Stimulated activated naive CD8-positive, alpha-beta T cell treated with anti-CD3 and anti-CD28 coated beads, Interleukin-15, amount 100 ng/mL, for 72 hours (primary cell): ENCODE data around the gene MGLL.
"Not testable (repeated sequence)": the region's sequence is repeated elsewhere in the genome, so short reads cannot be mapped to it uniquely, and the experiment has no call there.

Experiments
- ATAC-seq: fragments of 150-1000 bp; cut with Tn5 transposase; 2 replicates; pipeline ENCODE4 v1.10.0; 2021; ENCODE audit warnings: mild to moderate bottlenecking, moderate library complexity
- DNase-seq, 2 donors: peaks; one replicate each; pipeline ENCODE4 v3.0.0; 2021 to 2022
- H3K27ac Mint-ChIP-seq, 2 donors: one replicate each; pipeline ENCODE4 v1.8.0; 2022; ENCODE audit warnings: mild to moderate bottlenecking in 2 of 2, mixed read lengths in 2 of 2, moderate library complexity in 2 of 2
- H3K27me3 Mint-ChIP-seq: one replicate; pipeline ENCODE4 v1.8.0; 2022; ENCODE audit warnings: mixed read lengths
- H3K4me1 Mint-ChIP-seq: one replicate; pipeline ENCODE4 v1.8.0; 2022; ENCODE audit warnings: mild to moderate bottlenecking, mixed read lengths
- H3K4me3 Mint-ChIP-seq, 2 donors: one replicate each; pipeline ENCODE4 v1.8.0; 2022; ENCODE audit warnings: mild to moderate bottlenecking in 2 of 2, mixed read lengths in 2 of 2, moderate library complexity in 1 of 2
- H3K9me3 Mint-ChIP-seq, 2 donors: one replicate each; pipeline ENCODE4 v1.8.0; 2022; ENCODE audit warnings: mixed read lengths in 2 of 2

Gene MGLL

DNA sequence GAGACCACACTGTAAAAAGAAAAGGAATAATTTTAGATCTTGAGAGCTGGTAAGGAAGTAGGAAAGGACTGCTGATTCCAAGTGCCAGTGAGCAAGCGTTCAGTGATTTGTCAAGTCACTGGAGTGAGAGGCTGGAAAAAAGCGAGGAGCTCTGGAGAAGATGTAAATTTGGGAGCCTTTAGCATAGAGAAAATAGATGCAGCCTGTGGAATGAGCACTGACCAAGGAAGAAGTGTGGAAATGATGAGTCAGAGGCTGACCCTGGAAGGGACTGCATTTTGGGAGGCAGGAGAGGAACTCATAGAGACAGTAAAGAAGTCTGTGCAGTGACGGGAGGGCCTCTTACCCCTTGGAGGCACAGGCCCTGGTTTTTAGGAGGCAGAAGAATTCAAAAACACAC is 166.7 kb downstream of the MGLL start:
- no peaks in the 10 kb centered on the region for H3K9me3 Mint-ChIP-seq
- no peak overlapping the region for H3K4me3 Mint-ChIP-seq
- no peaks in the 10 kb centered on the region for H3K27me3 Mint-ChIP-seq
- no peak for DNase-seq
- ATAC-seq, result no peak
- no peak overlapping the region for H3K27ac Mint-ChIP-seq
- H3K4me1 Mint-ChIP-seq, result no peaks in the 10 kb centered on the region

- ATAC-seq, H3K27ac Mint-ChIP-seq, H3K4me3 Mint-ChIP-seq, H3K9me3 Mint-ChIP-seq, H3K27me3 Mint-ChIP-seq, H3K4me1 Mint-ChIP-seq, DNase-seq: not testable (repeated sequence)
Observed at GRCh38 chr3:127654993-127655392, 167.3 kb downstream of the MGLL start.

- H3K27ac Mint-ChIP-seq, result no peak overlapping the region
- no peak for ATAC-seq
- H3K27me3 Mint-ChIP-seq, result no peaks in the 10 kb centered on the region
Observed at GRCh38 chr3:127654374-127654773, 167.9 kb downstream of the MGLL start.

GRCh38 chr3:127652246-127652995 is 169.9 kb downstream of the MGLL start:
- ATAC-seq, result peak; percentile 75
- no peaks in the 10 kb centered on the region for H3K9me3 Mint-ChIP-seq
- H3K27me3 Mint-ChIP-seq, result no peaks in the 10 kb centered on the region
- no peaks in the 10 kb centered on the region for H3K4me1 Mint-ChIP-seq
- no peak overlapping the region for H3K27ac Mint-ChIP-seq
- peak; percentile 33 for DNase-seq
- no peak overlapping the region for H3K4me3 Mint-ChIP-seq

More at GRCh38 chr3:127654374-127654773, 167.9 kb downstream of the MGLL start:
- Mint-ChIP-seq H3K9me3 (no peaks in the 10 kb centered on the region), H3K4me1 (no peaks in the 10 kb centered on the region), H3K4me3 (no peak overlapping the region)
- no peak for DNase-seq

- no peaks in the 10 kb centered on the region for H3K4me1 Mint-ChIP-seq
Observed at GRCh38 chr3:127651516-127652172, 170.7 kb downstream of the MGLL start.

DNA sequence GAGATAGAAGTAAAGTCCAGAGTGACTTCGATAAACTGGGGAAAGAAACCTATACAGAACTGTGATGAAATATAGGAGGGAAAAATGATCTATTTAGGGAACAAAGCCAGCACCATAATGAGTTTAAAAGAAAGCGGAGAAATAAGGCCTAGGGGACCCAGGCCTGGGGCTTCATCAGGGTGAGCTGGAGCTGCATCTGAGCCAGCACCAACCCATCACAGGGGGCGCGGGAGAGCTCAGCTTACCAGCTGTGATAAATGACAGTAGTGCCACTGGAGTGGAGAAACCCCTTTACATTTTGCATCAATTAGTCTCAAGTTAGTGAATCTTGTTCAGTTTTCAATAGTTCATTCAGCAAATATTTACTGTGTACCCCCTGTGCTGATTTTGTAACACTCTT is 172.1 kb downstream of the MGLL start:
- Mint-ChIP-seq H3K4me3 (no peak overlapping the region), H3K27me3 (no peaks in the 10 kb centered on the region), H3K4me1 (no peaks in the 10 kb centered on the region), H3K9me3 (no peaks in the 10 kb centered on the region), H3K27ac (no peak overlapping the region)
- DNase-seq, result no peak
- ATAC-seq, result no peak

More at GRCh38 chr3:127651516-127652172, 170.7 kb downstream of the MGLL start:
- no peaks in the 10 kb centered on the region for H3K9me3 Mint-ChIP-seq
- no peak overlapping the region for H3K4me3 Mint-ChIP-seq
- DNase-seq (no peak), ATAC-seq (peak; percentile 5)
- no peaks in the 10 kb centered on the region for H3K27me3 Mint-ChIP-seq
- H3K27ac Mint-ChIP-seq, result no peak overlapping the region

- no peak for ATAC-seq
- no peak for DNase-seq
- no peaks in the 10 kb centered on the region for H3K4me1 Mint-ChIP-seq
- H3K27ac Mint-ChIP-seq, result no peak overlapping the region
- H3K27me3 Mint-ChIP-seq, result no peaks in the 10 kb centered on the region
- H3K4me3 Mint-ChIP-seq, result no peak overlapping the region
- no peaks in the 10 kb centered on the region for H3K9me3 Mint-ChIP-seq
Observed at GRCh38 chr3:127647845-127648204, 174.5 kb downstream of the MGLL start.

DNA sequence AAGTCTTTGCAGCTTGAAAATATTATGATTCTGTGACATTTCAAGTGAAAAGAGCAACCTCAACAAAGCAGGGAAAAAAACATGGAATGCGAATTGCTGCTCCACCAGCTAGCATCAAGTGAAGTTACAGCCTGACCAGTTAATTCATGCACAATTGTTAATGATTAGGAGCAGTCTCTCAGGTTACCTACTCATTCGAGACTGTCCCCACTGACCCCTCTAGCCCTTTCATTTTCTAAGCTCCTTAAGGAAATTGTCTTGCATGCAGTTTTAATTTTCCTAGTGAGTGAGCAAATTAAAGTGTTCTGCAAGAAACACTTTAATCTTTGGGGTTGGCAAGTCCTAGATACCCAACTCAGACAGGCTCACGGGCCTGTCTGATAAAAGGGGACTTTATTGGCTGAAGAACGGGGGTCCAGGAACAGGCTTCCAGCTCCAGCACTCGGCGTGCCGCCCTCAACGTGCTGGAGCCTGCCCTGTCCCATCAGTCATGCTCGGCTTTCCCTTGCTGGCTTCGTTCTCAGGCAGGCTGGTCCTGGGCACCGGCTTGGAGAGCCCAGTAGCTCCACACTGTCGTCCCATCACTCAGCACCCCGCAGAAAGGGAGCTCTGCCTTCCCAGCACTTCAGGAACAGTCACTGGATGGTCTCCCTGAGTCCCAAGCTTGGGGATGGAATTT is 175.0 kb downstream of the MGLL start:
- Mint-ChIP-seq H3K9me3 (no peaks in the 10 kb centered on the region), H3K4me1 (no peaks in the 10 kb centered on the region), H3K27ac (no peak overlapping the region), H3K4me3 (no peak overlapping the region), H3K27me3 (no peaks in the 10 kb centered on the region)
- DNase-seq, result no peak
- no peak for ATAC-seq

- Mint-ChIP-seq H3K4me3 (no peak overlapping the region), H3K4me1 (no peaks in the 10 kb centered on the region), H3K27me3 (no peaks in the 10 kb centered on the region), H3K9me3 (no peaks in the 10 kb centered on the region), H3K27ac (no peak overlapping the region)
- DNase-seq (no peak), ATAC-seq (no peak)
Observed at GRCh38 chr3:127646501-127647046, 175.7 kb downstream of the MGLL start.

DNA sequence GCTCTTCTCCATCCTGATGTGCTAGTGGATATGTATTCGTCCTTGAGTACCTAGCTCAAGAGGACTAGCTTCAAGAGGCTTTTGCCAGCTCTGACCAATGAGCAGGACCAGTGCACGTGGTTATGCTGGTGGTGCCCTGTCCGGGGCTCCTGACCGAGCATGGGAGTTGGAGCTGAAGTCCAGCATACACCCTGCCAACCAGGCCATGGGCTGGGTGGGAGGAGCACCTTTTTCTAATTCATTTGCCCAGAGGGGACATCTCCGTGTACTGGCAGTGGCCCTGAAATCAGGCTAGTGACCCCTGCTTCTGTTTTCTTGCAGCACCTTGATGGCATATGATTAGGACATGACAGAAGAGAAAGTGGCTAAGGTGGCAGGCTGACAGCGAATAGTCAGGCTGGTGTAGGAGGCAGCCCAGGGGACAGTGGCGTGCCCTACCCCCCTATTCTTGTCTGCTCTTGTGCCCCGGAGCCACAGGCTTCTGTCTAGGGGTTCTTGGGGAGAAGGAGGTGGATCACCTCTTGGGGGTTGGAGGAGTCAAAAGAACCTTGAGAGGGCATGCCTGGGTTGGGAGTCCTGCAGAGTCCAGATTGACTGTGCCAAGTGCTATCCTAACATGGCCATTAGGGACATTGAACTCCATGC is 176.8 kb downstream of the MGLL start:
- Mint-ChIP-seq H3K27ac (no peak overlapping the region), H3K9me3 (no peaks in the 10 kb centered on the region), H3K4me3 (no peak overlapping the region), H3K4me1 (no peaks in the 10 kb centered on the region), H3K27me3 (no peaks in the 10 kb centered on the region)
- no peak for DNase-seq
- no peak for ATAC-seq

DNA sequence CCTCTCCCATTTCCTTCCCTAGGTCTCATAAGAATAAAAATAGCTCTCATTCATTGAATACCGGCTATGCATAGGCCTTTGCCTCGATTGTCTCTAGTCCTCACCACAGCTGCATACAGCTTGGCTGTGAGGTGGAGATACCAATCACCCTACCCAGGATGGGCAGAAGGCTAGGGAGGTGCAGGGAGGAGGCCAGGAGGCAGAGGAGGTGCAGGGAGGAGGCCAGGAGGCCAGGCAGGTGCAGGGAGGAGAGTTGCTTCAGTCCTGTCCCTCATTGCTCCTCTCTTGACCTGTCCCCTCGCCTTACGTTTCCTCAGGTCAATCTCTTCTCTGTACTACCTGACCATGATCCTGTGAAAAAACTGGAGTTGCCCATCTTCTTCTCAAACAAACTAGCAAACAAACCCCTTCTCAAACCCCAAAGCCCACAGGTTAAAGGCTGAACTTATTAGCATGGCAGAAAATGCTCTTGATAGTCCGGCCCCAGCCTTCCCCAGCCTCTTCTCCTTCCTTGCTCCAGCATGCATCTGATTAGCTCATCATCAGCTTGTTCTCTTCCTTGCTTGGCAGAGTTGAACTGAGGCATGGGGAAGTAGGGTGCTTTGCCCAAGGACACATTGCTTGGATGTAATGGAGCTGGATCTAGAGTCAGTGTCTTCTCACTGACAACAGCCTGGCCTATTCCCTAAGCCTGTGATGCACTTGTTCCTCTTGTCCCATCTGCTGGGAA is 177.5 kb downstream of the MGLL start:
- Mint-ChIP-seq H3K27ac (no peak overlapping the region), H3K27me3 (no peaks in the 10 kb centered on the region), H3K4me1 (no peaks in the 10 kb centered on the region), H3K9me3 (no peaks in the 10 kb centered on the region), H3K4me3 (no peak overlapping the region)
- DNase-seq (no peak), ATAC-seq (no peak)

DNA sequence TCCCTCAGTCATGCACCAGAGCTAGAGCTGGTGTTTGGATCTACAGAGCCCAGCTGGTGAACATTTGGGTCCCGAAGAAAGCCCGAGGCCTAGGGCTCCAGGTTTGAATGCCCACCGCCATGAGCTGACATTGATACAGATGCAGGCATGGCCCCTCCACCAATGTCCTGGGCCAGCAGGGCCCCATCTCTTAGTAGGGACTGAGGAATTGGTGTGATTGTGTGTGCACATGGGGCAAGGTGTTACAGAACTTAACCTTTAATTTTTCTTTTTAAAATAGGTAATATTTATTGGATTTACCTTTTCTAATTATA is 182.3 kb downstream of the MGLL start:
- no peaks in the 10 kb centered on the region for H3K9me3 Mint-ChIP-seq
- ATAC-seq (no peak), DNase-seq (no peak)
- no peak overlapping the region for H3K27ac Mint-ChIP-seq
- no peak overlapping the region for H3K4me3 Mint-ChIP-seq
- H3K27me3 Mint-ChIP-seq, result peaks cover 12% of the 10 kb centered on the region
- H3K4me1 Mint-ChIP-seq, result peaks cover 10% of the 10 kb centered on the region

GRCh38 chr3:127639173-127640041 is 182.9 kb downstream of the MGLL start:
- DNase-seq, result no peak
- Mint-ChIP-seq H3K9me3 (no peaks in the 10 kb centered on the region), H3K4me1 (peaks cover 10% of the 10 kb centered on the region), H3K27me3 (peaks cover 12% of the 10 kb centered on the region), H3K4me3 (no peak overlapping the region), H3K27ac (no peak overlapping the region)
- ATAC-seq, result no peak
